Putamen (tissue), 1 donor: ENCODE measurements around the gene OPCML.

Experiments used
- DNase-seq: peaks from one replicate; pipeline ENCODE4 v3.0.0-alpha.2; 2016; ENCODE audit warnings: low spot score

The OPCML gene

DNA sequence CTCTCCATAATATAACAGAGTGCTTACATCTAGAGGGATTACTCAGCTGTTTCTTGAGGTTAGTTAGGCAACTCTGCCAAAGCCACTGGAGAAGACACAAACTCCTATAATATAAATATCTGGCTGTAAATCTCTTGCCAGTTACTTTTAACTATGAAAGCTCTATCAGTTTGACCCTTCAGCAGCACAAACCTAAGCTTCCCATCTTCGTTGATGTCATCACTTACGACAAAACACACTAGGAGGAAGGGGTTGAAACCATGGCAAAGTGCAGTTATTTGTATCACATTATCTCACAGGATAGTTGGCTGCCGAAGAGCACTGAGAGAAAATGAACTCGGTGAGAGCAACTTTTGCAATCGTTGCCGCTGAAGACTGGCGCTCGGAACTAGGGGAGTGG, 922.1 kb downstream of the OPCML start:
- no peak for DNase-seq

DNA sequence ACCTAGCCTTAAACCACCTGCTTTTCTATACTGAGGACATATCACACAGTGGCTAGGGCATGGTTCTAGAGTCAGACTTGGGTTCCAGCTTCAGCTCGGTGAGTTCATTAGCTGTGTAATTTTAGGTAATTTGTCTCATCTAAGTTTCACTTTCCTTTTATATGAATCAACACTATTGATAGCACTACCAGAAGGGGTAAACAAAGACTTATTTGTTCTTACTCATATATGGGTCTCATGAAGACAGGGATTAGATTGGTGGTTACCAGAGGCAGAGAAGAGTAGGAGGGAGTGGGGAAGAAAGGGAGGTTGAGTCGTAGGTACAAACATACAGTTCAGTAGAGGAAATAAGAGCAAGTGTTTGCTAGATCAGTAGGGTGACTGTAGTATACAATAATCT, 924.7 kb downstream of the OPCML start:
- DNase-seq: no peak

DNA sequence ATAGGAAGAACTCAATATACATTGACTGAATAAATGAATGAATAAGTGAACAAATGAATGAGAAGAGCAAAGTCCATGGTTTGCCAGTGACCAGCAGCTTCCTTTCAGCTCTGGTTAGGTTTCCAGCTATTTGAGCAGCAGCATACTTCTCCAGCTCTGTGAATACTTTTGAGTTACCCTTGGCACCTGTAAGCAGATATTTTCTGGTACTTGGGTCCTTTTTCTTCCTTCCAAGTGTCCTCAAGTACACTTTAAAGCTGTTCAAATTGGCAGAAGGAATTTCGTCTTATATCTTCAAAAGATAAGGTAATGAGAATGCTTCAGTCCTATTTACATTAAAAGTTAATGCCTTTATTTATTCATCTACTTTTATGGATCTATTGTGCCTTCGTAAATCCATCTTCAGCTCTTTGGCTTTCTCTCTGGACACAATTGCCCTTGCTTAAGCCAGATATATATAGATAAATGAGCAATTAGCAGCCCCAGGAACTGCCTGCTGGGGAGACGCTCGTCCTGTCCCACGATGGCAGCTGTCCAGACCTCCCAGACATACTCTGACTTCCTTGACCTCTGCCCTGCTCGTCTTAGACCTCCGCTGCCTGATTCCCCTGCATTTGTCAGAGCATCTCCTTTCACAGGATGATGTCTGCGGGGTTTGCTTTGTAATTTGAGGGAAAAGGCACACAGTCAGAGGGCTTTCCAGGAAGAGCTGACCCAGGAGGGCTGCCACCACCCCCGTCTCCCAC, 926.3 kb downstream of the OPCML start:
- no peak for DNase-seq

DNA sequence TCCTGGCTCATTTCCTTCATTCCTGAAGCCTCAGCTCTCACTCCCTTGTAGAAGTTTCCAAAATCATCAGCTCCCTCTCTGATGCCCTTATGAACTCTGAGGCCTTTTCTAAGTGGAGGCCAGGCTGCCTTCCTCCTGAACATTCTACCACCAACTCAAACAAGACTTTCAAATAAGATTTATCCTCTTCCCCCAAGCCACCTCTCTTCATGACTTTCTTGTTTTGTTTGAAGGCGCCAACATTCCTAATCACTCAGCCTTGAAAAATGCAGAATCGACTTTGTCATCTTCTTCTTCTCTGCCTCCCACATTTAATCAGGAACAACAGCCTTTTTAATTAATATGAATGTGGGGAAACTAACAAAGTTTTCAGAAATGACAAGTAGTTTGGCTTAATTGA, 927.9 kb downstream of the OPCML start:
- DNase-seq: no peak

DNA sequence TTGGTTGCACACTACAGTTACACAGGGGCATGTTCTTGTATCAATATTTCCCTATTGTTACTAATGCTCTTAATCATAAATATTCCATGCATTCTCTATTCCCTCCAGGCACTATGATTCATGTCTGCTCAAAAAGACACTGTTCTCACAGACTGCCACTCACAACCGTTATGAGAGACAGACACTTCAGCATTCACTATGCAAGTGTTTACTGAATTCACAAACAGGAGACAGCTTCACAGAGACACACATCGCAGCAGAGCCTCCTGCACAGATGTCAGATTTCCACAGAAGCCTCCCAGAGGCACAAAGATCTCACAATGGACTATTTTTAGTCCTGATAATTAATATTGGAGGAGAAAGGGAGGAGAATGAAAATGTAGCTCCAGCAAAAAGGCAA, 930.4 kb downstream of the OPCML start:
- DNase-seq: peak; percentile 34

DNA sequence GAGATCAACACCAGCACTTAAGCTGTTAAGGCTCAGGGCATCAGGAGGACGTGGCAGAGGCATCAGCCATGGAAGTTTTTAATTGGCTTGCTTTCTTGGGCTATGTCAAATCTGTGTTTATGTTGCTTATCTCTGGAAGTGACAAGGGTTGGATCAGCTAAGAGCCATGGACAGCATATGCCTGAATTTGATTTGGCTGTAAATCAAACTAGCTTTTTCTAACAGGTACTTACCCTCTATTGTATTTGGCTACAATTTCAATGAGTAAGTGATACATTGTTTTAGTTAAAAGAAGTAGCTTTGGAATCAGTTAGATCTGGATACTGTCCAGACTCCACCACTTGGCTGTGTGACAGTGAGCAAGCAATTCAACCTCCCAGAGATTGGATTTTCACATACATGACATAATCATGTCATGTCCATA, 936.6 kb downstream of the OPCML start:
- no peak for DNase-seq

DNA sequence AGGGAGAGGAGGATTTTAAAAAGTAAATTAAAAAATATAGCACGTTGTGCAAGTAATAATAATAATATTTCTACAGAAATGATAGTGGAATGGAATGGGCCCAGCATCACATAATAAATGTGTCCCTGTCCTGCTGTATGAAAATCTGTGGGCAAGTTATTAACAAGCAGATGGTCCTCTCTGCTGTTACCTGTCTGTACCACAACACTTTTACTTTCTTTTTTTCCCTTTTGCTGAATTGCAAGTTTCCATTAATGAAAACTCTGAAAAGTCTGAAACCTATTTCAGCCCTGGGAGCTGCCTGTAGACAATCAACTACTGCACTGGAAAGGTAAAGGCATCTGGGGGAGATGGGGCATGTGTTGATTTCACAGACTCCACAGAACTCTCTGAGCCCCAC, 937.1 kb downstream of the OPCML start:
- DNase-seq: no peak

DNA sequence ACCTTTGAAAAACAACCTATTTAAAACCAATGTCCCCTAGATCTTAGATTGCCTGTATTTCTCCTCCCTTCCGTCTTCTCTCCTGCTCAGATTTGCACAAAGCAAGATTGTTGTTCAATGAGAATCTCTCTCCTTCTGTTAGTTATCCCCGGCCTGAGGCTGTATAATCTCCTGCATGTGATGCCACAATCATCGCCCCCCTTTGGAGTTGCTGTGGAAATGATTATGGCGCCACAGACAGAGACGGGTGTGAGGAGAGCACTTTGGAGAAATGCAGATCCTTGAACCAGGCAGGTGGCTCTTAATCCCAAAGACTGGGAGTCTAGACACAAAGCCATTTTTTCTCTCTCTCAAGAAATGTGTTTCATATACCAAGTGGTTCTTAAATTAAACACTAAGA, 941.3 kb downstream of the OPCML start:
- no peak for DNase-seq

DNA sequence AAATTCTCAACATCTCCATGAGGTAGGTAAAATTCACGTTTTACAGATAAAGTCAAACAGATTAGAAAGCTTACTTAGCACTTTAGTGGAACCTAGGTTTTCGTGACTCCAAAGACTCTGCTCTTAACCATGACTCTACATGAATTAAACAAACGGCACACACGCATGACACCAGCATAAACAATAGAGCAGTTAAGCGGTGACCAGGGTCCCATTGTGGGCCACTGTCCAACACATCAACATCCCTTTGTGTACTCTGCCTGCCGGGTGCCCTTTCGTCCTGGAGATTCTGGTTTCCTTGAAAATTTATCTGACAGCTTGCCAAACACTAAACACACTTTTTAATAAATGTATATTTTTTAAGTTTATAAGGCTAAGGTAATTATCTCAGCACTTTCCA, 941.7 kb downstream of the OPCML start:
- no peak for DNase-seq

DNA sequence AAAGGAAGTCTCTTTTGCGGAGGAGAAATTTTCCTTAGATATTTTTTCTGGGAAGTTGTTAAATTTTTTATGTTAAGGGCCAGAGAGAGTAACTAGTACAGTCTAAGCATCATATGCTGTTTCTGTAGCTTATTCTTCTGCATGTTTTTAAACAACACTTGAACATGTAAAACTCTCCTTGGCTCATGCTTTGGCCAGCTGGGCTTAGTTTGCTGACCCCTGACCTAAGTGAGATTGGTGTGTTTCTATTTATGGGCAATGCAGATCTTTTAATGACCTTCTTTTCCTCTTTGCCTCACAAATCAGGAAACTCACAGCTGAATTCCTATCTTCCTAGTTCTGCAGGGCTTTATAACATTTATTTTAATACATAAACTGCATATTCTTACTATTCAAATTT, 942.5 kb downstream of the OPCML start:
- DNase-seq: no peak

DNA sequence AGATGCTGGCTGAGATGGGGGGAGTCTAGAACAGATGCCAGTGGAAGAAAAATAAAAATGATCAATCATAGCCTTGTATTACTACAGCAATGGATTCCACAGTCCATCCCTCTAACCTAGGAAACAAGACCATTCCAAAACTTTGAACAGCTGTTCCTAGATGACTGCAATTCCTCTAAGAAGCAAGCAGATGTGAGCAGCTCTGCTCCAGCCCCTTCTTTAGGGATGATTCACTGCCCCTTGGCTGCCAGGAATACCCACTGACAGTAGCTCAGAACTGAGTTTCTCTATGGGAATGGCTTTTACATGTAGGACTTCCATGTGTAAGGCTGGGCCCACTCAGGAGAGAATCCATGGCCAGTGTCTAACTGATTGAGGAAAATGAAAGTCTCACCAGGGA, 943.9 kb downstream of the OPCML start:
- no peak for DNase-seq

DNA sequence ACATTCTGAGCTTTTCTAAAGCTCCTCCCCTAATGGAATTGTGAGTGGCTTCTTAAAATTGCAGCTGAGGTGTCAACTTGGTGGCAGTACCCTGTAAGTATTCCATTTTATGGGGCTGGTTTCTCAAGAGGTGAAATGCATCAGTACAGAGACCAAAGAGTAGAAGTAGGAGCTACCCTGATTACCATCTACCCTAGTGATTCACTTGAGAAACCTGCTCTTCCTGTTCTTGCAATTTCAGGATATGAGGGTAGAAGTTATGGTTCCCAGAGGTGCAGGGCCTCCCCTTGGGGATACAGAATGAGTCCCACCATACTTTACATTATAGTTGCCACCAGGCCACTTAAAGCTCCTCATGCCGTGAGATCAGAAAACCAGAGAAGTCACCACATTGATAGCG, 944.6 kb downstream of the OPCML start:
- no peak for DNase-seq

DNA sequence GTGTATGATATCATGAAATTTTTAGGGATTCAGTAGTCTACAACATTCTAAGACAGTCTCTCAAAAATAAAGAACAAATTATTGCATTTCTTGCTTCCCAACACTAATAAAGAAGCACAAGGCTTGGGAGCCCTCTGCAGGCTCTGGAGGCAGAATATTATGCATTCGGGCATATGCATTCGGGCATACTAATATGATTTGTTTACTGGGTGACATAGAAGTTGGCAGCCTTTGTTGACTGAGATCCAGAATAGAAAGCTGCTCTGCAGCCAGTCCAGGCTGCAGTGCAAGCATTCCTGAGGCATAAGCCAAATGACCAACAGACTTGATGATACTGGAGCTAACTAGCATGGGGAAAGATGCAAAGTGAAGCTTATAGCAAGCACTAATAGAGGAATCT, 945.5 kb downstream of the OPCML start:
- no peak for DNase-seq

DNA sequence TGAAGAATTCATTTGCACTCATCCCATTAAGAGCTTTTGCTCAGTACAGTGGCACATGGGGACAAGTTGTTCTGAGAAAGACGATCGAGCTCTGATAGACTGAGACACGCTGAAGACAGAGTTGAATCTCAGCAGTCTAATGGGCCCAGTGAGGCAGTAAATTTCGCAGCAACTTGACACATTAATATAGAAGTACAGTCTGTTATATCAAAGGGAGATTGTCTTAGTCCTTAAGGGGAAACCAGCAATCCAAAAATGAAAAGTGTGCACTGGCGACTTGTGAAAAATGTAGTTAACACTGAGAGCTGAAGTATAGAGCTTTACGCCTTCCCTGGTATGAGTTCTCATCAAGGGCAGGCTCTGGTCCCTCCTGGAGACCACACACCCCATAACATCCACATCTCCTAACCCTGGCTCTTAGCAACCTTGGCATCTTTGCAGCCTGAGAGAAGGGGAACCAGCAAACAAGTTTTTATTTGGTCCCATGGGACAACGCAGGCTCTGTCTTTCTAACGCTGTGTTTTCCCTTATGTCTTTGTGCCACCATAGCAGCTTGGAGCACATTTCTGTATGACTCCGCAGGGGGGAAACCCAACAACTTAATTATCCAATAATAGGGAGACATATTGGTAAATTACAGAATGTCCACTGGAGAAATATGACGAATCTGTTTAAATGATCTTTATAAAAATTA, 952.5 kb downstream of the OPCML start:
- DNase-seq: no peak

DNA sequence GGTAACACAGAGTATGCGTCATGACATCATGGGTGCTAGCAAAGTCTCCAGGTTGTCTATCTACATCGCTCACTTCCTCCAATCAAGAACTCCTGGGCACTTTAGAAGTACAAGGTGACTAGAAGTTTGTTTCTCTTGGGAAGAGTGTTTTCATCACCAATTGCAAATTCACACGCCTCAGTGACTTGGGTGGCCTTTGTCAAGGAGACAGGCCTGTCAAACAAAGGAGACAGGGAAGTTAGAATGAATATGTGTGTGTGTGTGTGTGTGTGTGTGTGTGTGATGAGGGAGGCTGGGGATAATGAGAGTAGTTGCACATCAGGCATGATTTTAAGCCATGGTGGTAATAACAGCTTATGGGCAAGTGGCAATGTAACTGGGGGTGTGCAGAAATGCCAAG, 953.2 kb downstream of the OPCML start:
- DNase-seq: no peak

DNA sequence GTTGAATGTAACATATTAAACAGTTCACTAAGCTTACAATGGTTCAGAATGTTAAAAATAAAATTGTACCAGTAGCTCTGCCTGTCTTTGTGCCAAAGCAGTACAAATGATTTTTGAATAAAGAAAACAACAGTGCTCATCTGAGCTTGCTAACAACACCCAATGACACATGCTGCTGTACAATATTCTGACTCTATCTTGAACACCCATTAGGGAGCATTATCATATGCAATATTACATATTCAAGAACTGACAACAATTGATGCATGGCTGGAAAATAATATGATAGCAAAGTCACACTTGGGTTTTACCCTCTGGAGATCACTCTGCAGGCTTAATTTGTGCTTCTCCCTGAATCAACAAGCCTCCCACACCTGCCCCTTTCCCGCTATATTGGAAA, 953.7 kb downstream of the OPCML start:
- DNase-seq: no peak

DNA sequence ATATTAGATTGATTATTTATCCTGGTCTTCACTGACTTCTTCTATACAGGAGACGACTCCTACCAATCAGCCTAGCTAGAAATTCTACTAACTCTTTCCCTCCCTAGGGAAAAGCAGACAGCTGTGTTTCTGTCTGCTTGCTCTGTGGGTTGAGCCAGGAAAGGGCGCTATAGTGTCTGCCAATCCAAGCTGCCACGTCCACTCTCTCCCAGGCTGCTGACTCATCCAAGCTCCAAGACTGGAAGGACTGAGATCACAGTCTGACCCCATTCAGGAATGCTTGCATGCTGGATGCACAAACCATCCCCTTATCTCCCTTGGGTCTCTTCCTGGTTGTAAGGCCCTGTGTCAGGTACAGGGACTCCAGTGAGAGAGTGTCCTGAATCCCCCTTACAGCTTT, 955.6 kb downstream of the OPCML start:
- no peak for DNase-seq

DNA sequence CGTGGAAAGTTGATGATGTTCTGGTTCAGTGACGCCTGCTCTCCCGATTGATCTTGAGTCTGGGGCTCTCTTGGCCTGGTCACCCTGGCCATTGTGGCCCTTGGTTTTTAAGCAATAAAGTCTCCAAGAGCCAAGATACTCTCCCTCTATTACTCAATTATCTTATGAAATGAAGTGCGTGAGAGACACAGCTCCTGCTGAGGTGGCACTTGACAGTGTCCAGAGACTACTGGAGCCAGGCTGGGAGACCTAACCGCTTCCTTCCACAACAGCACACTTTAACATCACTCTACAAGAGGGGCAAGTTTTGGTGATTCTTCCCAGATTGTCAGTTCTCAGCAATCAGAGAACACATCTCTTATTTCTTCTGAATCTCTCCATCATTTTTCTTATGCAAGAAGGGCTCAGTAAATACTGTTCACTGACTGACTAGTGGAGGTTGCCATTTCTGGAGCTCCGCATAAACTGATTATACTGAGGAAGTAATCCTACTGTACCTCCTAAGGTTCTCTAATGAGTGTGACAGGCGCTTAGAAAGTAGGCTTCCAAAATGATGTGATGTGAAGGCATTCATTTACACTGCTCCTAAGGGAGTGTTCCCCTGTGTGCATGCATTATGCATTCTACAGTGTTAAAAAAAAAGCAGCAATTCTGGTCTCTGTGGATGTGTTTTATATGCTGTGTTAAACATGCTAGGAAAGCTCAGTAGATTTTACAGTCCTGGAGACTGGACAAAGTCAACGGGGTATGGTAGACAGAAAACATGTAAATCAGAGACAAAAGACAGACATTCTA, 968.0 kb downstream of the OPCML start:
- no peak for DNase-seq

DNA sequence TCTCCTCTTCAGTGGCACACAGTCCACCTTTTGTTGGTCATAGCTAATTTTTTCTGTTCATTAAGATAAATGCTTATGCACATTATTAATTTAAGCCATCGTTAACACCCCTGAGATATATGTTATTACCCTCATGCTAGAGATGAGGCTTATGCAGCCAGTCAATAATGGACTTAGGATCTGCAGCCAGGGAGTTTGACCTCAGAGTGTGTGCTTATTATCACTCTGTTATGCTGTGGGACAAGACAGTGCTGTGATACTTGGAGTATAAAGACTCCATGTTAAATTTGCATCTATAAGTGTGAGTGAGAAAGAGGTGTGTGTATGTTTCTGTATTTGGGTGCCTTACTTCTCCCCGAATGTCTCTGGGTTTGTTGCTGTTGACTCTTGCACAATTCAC, 969.3 kb downstream of the OPCML start:
- no peak for DNase-seq

DNA sequence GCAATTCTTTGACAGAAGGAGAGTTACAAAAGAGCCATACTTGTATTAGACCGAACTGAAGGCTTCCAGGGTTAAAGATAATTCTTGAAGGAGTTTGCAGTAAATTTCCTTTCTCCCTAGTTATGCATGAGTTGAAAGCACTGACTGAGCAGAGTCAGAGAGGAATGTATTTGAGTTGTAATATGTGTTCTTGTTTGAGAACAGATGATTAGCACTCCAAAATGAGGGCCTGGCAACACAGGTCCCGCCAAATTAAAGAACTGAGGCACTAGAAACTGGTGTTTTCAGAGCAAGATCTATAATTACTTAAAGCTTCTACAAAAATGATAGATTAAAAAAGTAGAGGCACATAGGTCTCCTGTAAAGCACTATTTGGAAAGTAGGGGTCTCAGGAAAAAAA, 970.4 kb downstream of the OPCML start:
- no peak for DNase-seq

DNA sequence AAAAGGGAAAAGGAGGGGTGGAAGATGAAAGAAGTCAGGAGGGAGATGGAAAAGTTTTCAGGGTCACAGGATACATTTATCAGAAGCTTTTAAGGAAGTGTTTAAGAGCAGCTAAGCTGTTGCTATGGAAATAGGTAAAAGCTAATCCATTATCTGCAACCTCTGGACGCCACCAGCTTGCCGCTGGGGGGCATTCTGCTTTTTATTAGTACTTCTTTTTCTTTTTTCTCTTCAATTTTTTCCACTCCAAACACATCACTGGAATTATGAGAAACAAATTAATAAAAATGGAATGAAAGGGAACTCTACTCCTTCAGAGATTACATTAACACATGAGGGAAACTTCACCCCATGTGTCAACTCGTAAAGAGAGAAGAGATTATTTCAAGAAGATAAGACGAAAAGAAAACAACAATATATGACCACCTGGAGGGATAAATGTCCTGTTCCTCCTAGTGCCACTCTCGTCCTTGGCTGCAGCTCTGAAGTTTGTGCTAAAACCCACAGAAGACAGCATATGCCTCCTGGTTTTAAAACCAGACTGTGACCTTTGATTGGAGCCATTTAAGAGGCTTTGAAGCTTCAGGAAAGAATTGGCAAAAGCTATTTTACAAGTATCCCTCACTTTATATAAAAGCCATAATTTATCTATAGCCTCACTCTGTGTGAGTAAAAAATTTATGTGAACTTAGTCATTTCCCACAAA, 972.8 kb downstream of the OPCML start:
- no peak for DNase-seq

DNA sequence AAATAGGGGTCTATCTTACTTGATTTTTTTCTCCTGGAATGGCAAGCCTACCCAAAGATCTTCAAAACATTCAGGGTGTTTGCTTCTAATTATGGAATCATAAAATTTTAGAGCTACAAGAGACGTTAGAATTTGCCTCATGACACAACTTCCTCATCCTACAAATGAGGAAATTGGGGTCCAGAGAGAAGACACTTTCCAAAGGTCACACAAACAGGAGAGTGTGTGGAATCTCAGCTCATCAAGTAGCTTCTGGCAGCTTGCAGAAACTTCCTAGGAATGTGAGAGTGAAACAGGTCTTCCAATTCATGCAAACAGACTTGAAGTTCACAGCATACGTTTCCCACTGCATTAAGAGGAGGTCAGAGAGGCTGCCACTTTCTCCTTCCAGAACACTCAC, 976.0 kb downstream of the OPCML start:
- DNase-seq: no peak

DNA sequence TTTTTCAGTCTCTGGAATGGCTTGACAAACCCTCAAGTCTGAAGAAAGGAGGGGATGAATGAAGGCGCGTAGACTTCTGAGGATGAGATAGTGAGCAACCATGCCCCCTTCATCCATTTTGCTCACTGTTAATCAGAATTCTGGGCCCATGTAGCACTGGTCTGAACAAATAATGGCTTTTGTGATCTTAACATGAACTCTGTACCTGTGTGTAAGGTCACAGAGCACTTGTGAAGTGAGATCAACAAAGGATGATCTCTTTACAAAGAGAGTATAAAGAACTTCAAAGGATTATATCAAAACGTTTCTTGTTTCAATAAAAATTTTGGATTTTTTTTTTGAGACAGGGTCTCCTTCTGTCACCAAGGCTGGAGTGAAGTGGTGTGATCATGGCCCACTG, 976.7 kb downstream of the OPCML start:
- DNase-seq: no peak
